Left ventricle myocardium inferior (tissue), 1 donor: ENCODE measurements around the gene VEZT. TPM values are rescaled to one million over a fixed set of nuclear protein-coding genes. Genes with fewer than 3 reads are reported as not detected.

Experiments used
- DNase-seq: peaks from one replicate; pipeline ENCODE4 v3.0.0-alpha.2; 2020
- H3K27ac ChIP-seq: fragments of 200-600 bp; replicated peaks from 2 replicates; pipeline ENCODE4 v1.8.0; 2021
- H3K27me3 ChIP-seq: fragments of 200-600 bp; 2 replicates; pipeline ENCODE4 v1.8.0; 2021; ENCODE audit warnings: low read depth
- H3K36me3 ChIP-seq: fragments of 200-600 bp; 2 replicates; pipeline ENCODE4 v1.8.0; 2021
- H3K4me1 ChIP-seq: fragments of 200-600 bp; 2 replicates; pipeline ENCODE4 v1.8.0; 2021
- H3K4me3 ChIP-seq: fragments of 200-600 bp; 2 replicates; pipeline ENCODE4 v1.8.0; 2021; ENCODE audit warnings: mild to moderate bottlenecking, moderate library complexity
- H3K9me3 ChIP-seq: fragments of 200-600 bp; replicated peaks from 2 replicates; pipeline ENCODE4 v1.8.0; 2021
- CTCF ChIP-seq: fragments of 200-600 bp; IDR thresholded peaks from 2 replicates; pipeline ENCODE4 v1.8.0; 2021; ENCODE audit warnings: antibody characterized with exemption, mild to moderate bottlenecking, borderline replicate concordance
- intact Hi-C: fragments of 100-400 bp; cut with micrococcal nuclease; formaldehyde crosslinking; loops from one replicate; pipeline ENCODE4 v1.11.0; 2022
- total RNA-seq: library from RNA; stranded (reverse); fragmentation: NEBNext Ultra II Directional; extraction: Animal tissue kit (Norgen Biotek cat#: 25700); gene quantifications from one replicate; pipeline ENCODE4 v1.2.1, GENCODE V29; 2021
- donor health status: DM: no; HTN: yes; CAD: no; lungs with severe emphysema.

The VEZT gene
- total RNA-seq, 1 donor from 2014 or later, result 66.1 TPM

- Histone ChIP-seq H3K9me3 (no peaks in the 10 kb centered on the region), H3K36me3 (peaks cover 7% of the 10 kb centered on the region), H3K27me3 (no peaks in the 10 kb centered on the region), H3K4me3 (no peak overlapping the region), H3K4me1 (peaks cover 48% of the 10 kb centered on the region), H3K27ac (no peak overlapping the region)
- intact Hi-C loops, result no loop called here
- DNase-seq, result no peak
- TF ChIP-seq CTCF, result no peak
Observed at GRCh38 chr12:95241761-95242506, 24.3 kb downstream of the VEZT start.

- no peak for TF ChIP-seq CTCF
- Histone ChIP-seq H3K9me3 (no peaks in the 10 kb centered on the region), H3K4me1 (peaks cover 31% of the 10 kb centered on the region), H3K36me3 (peaks cover 7% of the 10 kb centered on the region), H3K27ac (no peak overlapping the region), H3K27me3 (no peaks in the 10 kb centered on the region), H3K4me3 (no peak overlapping the region)
- intact Hi-C loops, result no loop called here
- DNase-seq, result no peak
Observed at GRCh38 chr12:95243497-95244183, 26.0 kb downstream of the VEZT start.

GRCh38 chr12:95244350-95244749 is 26.7 kb downstream of the VEZT start:
- H3K27ac ChIP-seq, result no peak overlapping the region
- DNase-seq, result no peak
- no peaks in the 10 kb centered on the region for H3K27me3 ChIP-seq
- no peak overlapping the region for H3K4me3 ChIP-seq
- intact Hi-C loops, result no loop called here
- TF ChIP-seq CTCF, result no peak
- H3K9me3 ChIP-seq, result no peaks in the 10 kb centered on the region
- H3K4me1 ChIP-seq, result peaks cover 27% of the 10 kb centered on the region
- H3K36me3 ChIP-seq, result peaks cover 7% of the 10 kb centered on the region

GRCh38 chr12:95248095-95248494 is 30.5 kb downstream of the VEZT start:
- Histone ChIP-seq H3K4me3 (no peak overlapping the region), H3K27me3 (no peaks in the 10 kb centered on the region), H3K4me1 (peaks cover 29% of the 10 kb centered on the region), H3K9me3 (no peaks in the 10 kb centered on the region), H3K36me3 (peaks cover 18% of the 10 kb centered on the region), H3K27ac (no peak overlapping the region)
- TF ChIP-seq CTCF, result no peak
- DNase-seq, result no peak
- intact Hi-C loops, result no loop called here

- Histone ChIP-seq H3K4me1 (peaks cover 29% of the 10 kb centered on the region), H3K9me3 (no peaks in the 10 kb centered on the region), H3K36me3 (peaks cover 19% of the 10 kb centered on the region), H3K27me3 (no peaks in the 10 kb centered on the region), H3K27ac (no peak overlapping the region), H3K4me3 (no peak overlapping the region)
- intact Hi-C loops, result no loop called here
- DNase-seq, result no peak
- TF ChIP-seq CTCF, result no peak
Observed at GRCh38 chr12:95248604-95249360, 31.2 kb downstream of the VEZT start.
